WTC11 (cell line): ENCODE data around the gene NGF. TPM values are rescaled to one million over a fixed set of nuclear protein-coding genes. Genes with fewer than 3 reads are reported as not detected.

Experiments
- ATAC-seq: fragments of 200-7000 bp; cut with Tn5 transposase; 2 replicates; pipeline ENCODE4 v1.10.0; 2021; ENCODE audit warnings: mild to moderate bottlenecking, moderate library complexity
- CTCF ChIA-PET: fragments of 300-600 bp; sonication (Branson Sonifier 250); formaldehyde crosslinking; loops from one replicate; lab custom pipeline; 2021; ENCODE audit warnings: antibody characterized with exemption; lab: Charles Lee
- POLR2A ChIA-PET: fragments of 350-600 bp; sonication (Branson Sonifier 250); formaldehyde crosslinking; loops from one replicate; lab custom pipeline; 2021; ENCODE audit warnings: antibody characterized with exemption; lab: Charles Lee
- DNase-seq: peaks from one replicate; pipeline ENCODE4 v3.0.0; 2021; ENCODE audit warnings: low spot score
- H3K27ac Mint-ChIP-seq: 2 replicates; pipeline ENCODE4 v1.8.0; 2021; ENCODE audit warnings: mixed read lengths
- H3K27me3 Mint-ChIP-seq: 2 replicates; pipeline ENCODE4 v1.8.0; 2021; ENCODE audit warnings: low read depth, mild to moderate bottlenecking, moderate library complexity, mixed read lengths
- H3K36me3 Mint-ChIP-seq: 2 replicates; pipeline ENCODE4 v1.8.0; 2021; ENCODE audit warnings: mixed read lengths
- H3K4me1 Mint-ChIP-seq: 2 replicates; pipeline ENCODE4 v1.8.0; 2022; ENCODE audit warnings: mixed read lengths
- H3K4me3 Mint-ChIP-seq: 2 replicates; pipeline ENCODE4 v1.8.0; 2021; ENCODE audit warnings: mild to moderate bottlenecking, moderate library complexity, mixed read lengths
- H3K9me3 Mint-ChIP-seq: 2 replicates; pipeline ENCODE4 v1.8.0; 2021; ENCODE audit warnings: mixed read lengths
- ATF3 ChIP-seq: sonication (generic); formaldehyde crosslinking; conservative IDR thresholded peaks from 2 replicates; pipeline ENCODE4 v1.8.1; 2022; ENCODE audit warnings: mild to moderate bottlenecking, missing genetic modification reagents
- FOXK1 ChIP-seq: sonication (generic); formaldehyde crosslinking; IDR thresholded peaks from 2 replicates; pipeline ENCODE4 v1.8.0; 2022; ENCODE audit warnings: mild to moderate bottlenecking, moderate library complexity, missing genetic modification reagents
- NFATC4 ChIP-seq: fragments of 250-450 bp; sonication (Bioruptor Pico); IDR thresholded peaks from 2 replicates; pipeline ENCODE4 v1.9.0; 2021; ENCODE audit warnings: mild to moderate bottlenecking
- PREB ChIP-seq: sonication (generic); formaldehyde crosslinking; IDR thresholded peaks from 2 replicates; pipeline ENCODE4 v1.8.1; 2022; ENCODE audit warnings: mild to moderate bottlenecking, missing genetic modification reagents, moderate library complexity, borderline replicate concordance
- TEAD1 ChIP-seq: sonication (generic); formaldehyde crosslinking; IDR thresholded peaks from 2 replicates; pipeline ENCODE4 v1.8.0; 2022; ENCODE audit warnings: mild to moderate bottlenecking, missing genetic modification reagents
- ZNF138 ChIP-seq: sonication (generic); formaldehyde crosslinking; conservative IDR thresholded peaks from 2 replicates; pipeline ENCODE4 v1.8.1; 2022; ENCODE audit warnings: mild to moderate bottlenecking, moderate library complexity, missing genetic modification reagents
- ZNF317 ChIP-seq: sonication (generic); formaldehyde crosslinking; IDR thresholded peaks from 2 replicates; pipeline ENCODE4 v1.8.1; 2023; ENCODE audit warnings: low read depth, mild to moderate bottlenecking, moderate library complexity, missing genetic modification reagents, borderline replicate concordance
- ZNF532 ChIP-seq: fragments of 250-450 bp; sonication (Bioruptor Pico); IDR thresholded peaks from 2 replicates; pipeline ENCODE4 v1.9.0; 2021; ENCODE audit warnings: mild to moderate bottlenecking, borderline replicate concordance
- total RNA-seq: library from RNA; stranded (reverse); gene quantifications from 3 replicates; pipeline ENCODE4 v1.2.3, GENCODE V29; 2021
- TF ChIP-seq, protein P1 (sequence below): sonication (generic); formaldehyde crosslinking; IDR thresholded peaks from 2 replicates; pipeline ENCODE4 v1.8.1; 2022; ENCODE audit warnings: low read depth, mild to moderate bottlenecking, moderate library complexity, missing genetic modification reagents, borderline replicate concordance
- TF ChIP-seq, protein P2 (sequence below): sonication (generic); formaldehyde crosslinking; IDR thresholded peaks from 2 replicates; pipeline ENCODE4 v1.8.1; 2023; ENCODE audit warnings: mild to moderate bottlenecking, missing genetic modification reagents
- TF ChIP-seq, protein P3 (sequence below): sonication (generic); formaldehyde crosslinking; IDR thresholded peaks from 2 replicates; pipeline ENCODE4 v1.8.0; 2023; ENCODE audit warnings: mild to moderate bottlenecking, missing genetic modification reagents
- TF ChIP-seq, protein P4 (sequence below): fragments of 250-450 bp; sonication (Bioruptor Pico); IDR thresholded peaks from 2 replicates; pipeline ENCODE4 v2.1.2; 2022; ENCODE audit warnings: mild to moderate bottlenecking, moderate library complexity
- TF ChIP-seq, protein P5 (sequence below): sonication (generic); formaldehyde crosslinking; IDR thresholded peaks from 2 replicates; pipeline ENCODE4 v1.8.1; 2023; ENCODE audit warnings: mild to moderate bottlenecking, missing genetic modification reagents, moderate library complexity
- TF ChIP-seq, protein P6 (sequence below): sonication (generic); formaldehyde crosslinking; IDR thresholded peaks from 2 replicates; pipeline ENCODE4 v1.8.0; 2022; ENCODE audit warnings: mild to moderate bottlenecking, missing genetic modification reagents

The NGF gene
- total RNA-seq, 1 experiment from 2014 or later = 0.55 TPM

DNA sequence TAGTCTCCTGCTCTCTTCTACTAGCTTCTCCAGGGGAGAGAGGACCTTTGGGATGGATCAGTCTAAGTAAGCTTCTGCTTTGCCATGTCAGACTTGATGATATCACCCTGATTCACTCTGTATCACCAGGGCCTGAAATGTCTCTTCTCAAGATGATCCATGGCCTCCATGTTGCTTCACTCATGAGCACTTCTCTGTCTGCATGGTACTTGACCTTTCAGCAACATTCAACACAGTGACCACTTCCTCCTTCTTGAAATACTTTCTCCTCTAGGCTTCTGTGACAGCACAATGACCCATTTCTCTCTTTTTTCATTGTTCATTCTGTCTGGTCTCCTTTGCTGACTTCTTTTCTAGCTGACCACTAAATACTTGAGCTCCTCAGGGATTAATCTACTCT, 35.3 kb upstream of the NGF start (continued):
- TF ChIP-seq ZNF532 (no peak), NFATC4 (CRISPR knock-in tag) (no peak)
- TF ChIP-seq, protein P1, sequence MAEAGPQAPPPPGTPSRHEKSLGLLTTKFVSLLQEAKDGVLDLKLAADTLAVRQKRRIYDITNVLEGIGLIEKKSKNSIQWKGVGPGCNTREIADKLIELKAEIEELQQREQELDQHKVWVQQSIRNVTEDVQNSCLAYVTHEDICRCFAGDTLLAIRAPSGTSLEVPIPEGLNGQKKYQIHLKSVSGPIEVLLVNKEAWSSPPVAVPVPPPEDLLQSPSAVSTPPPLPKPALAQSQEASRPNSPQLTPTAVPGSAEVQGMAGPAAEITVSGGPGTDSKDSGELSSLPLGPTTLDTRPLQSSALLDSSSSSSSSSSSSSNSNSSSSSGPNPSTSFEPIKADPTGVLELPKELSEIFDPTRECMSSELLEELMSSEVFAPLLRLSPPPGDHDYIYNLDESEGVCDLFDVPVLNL (CRISPR knock-in tag) = no peak
- TF ChIP-seq, protein P2, sequence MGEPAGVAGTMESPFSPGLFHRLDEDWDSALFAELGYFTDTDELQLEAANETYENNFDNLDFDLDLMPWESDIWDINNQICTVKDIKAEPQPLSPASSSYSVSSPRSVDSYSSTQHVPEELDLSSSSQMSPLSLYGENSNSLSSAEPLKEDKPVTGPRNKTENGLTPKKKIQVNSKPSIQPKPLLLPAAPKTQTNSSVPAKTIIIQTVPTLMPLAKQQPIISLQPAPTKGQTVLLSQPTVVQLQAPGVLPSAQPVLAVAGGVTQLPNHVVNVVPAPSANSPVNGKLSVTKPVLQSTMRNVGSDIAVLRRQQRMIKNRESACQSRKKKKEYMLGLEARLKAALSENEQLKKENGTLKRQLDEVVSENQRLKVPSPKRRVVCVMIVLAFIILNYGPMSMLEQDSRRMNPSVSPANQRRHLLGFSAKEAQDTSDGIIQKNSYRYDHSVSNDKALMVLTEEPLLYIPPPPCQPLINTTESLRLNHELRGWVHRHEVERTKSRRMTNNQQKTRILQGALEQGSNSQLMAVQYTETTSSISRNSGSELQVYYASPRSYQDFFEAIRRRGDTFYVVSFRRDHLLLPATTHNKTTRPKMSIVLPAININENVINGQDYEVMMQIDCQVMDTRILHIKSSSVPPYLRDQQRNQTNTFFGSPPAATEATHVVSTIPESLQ (CRISPR knock-in tag) = no peak

DNA sequence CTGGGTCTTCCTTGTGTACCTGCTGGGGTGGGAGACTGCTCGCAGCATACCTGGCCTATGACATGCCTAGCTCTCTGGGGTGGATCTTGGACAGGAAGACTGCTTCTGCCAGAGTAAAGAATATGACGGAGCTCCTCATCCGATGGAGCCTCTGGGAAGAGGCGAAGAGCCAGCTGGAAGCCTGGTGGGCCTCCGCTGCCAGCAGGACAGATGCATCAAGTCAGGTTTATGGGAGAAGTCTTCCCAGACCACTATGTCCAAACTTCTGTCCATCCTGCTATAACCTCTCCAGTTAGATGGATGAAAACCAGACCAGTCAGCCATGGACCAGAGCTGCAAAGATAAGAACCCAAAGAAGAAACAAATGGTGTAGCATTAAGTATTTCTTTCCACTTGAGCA, 27.7 kb upstream of the NGF start:
- H3K4me3 Mint-ChIP-seq = no peak overlapping the region

More for the DNA sequence above, 27.7 kb upstream of the NGF start:
- peaks cover 24% of the 10 kb centered on the region for H3K9me3 Mint-ChIP-seq
- no peak overlapping the region for H3K27ac Mint-ChIP-seq
- ChIA-PET CTCF (interaction anchor here (1.1 kb wide), 1 partner anchor 406 kb away, joined by 3 read pairs; no protein-coding TSS in a partner anchor), POLR2A (interaction anchor here (1.0 kb wide), 1 partner anchor 91 kb away, joined by 3 read pairs; no protein-coding TSS in a partner anchor)
- H3K36me3 Mint-ChIP-seq = peaks cover 8% of the 10 kb centered on the region
- H3K4me1 Mint-ChIP-seq = no peaks in the 10 kb centered on the region
- DNase-seq (no peak), ATAC-seq (no peak)
- TF ChIP-seq, protein P3, sequence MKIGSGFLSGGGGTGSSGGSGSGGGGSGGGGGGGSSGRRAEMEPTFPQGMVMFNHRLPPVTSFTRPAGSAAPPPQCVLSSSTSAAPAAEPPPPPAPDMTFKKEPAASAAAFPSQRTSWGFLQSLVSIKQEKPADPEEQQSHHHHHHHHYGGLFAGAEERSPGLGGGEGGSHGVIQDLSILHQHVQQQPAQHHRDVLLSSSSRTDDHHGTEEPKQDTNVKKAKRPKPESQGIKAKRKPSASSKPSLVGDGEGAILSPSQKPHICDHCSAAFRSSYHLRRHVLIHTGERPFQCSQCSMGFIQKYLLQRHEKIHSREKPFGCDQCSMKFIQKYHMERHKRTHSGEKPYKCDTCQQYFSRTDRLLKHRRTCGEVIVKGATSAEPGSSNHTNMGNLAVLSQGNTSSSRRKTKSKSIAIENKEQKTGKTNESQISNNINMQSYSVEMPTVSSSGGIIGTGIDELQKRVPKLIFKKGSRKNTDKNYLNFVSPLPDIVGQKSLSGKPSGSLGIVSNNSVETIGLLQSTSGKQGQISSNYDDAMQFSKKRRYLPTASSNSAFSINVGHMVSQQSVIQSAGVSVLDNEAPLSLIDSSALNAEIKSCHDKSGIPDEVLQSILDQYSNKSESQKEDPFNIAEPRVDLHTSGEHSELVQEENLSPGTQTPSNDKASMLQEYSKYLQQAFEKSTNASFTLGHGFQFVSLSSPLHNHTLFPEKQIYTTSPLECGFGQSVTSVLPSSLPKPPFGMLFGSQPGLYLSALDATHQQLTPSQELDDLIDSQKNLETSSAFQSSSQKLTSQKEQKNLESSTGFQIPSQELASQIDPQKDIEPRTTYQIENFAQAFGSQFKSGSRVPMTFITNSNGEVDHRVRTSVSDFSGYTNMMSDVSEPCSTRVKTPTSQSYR (CRISPR knock-in tag) = no peak
- TF ChIP-seq TEAD1 (CRISPR knock-in tag) = no peak
- TF ChIP-seq, protein P4, sequence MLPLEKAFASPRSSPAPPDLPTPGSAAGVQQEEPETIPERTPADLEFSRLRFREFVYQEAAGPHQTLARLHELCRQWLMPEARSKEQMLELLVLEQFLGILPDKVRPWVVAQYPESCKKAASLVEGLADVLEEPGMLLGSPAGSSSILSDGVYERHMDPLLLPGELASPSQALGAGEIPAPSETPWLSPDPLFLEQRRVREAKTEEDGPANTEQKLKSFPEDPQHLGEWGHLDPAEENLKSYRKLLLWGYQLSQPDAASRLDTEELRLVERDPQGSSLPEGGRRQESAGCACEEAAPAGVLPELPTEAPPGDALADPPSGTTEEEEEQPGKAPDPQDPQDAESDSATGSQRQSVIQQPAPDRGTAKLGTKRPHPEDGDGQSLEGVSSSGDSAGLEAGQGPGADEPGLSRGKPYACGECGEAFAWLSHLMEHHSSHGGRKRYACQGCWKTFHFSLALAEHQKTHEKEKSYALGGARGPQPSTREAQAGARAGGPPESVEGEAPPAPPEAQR (CRISPR knock-in tag) = no peak
- no peak for TF ChIP-seq ZNF317
- no peak for TF ChIP-seq ZNF138
- TF ChIP-seq ATF3 = no peak
- TF ChIP-seq FOXK1 (CRISPR knock-in tag) = no peak
- TF ChIP-seq PREB (CRISPR knock-in tag) = no peak
- TF ChIP-seq, protein P5, sequence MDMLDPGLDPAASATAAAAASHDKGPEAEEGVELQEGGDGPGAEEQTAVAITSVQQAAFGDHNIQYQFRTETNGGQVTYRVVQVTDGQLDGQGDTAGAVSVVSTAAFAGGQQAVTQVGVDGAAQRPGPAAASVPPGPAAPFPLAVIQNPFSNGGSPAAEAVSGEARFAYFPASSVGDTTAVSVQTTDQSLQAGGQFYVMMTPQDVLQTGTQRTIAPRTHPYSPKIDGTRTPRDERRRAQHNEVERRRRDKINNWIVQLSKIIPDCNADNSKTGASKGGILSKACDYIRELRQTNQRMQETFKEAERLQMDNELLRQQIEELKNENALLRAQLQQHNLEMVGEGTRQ (CRISPR knock-in tag) = no peak
- TF ChIP-seq, protein P6, sequence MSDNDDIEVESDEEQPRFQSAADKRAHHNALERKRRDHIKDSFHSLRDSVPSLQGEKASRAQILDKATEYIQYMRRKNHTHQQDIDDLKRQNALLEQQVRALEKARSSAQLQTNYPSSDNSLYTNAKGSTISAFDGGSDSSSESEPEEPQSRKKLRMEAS (CRISPR knock-in tag) = no peak
- peaks cover 8% of the 10 kb centered on the region for H3K27me3 Mint-ChIP-seq
